PC-3 (cell line): ENCODE measurements around the gene BCCIP.

Experiments
- EZH2 ChIP-seq: fragments of 300-600 bp; sonication (generic); IDR thresholded peaks from one replicate; pipeline ENCODE4 v1.6.1; 2017; ENCODE audit warnings: antibody characterized with exemption, mild to moderate bottlenecking, low read length; ENCODE audit not compliant: unreplicated experiment
- TF ChIP-seq, protein P1 (sequence below): fragments of 300-600 bp; sonication (generic); conservative IDR thresholded peaks from 2 replicates; pipeline ENCODE4 v1.5.1; 2017; ENCODE audit warnings: antibody characterized with exemption, low read depth, mild to moderate bottlenecking, low read length

DNA sequence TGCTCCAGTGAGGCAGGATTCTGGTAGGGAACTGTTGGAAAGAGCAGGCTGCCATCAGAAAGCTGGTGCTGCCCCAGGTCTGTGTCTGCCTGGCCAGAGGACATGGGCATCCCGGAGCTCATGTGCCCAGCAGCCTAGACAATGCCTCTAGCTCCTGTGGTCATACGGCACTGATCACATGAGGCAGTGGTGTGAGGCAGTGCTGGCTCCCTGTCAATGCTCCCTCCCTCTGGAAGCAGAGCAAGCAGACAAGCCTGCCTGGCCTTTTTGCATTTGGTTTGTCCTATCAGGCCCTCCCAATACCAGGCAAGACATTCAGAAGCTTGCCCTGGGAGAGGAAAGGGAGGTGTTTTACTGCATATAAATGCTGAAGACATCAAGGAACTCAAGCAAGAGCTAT, 28.2 kb upstream of the BCCIP start:
- TF ChIP-seq, protein P1, sequence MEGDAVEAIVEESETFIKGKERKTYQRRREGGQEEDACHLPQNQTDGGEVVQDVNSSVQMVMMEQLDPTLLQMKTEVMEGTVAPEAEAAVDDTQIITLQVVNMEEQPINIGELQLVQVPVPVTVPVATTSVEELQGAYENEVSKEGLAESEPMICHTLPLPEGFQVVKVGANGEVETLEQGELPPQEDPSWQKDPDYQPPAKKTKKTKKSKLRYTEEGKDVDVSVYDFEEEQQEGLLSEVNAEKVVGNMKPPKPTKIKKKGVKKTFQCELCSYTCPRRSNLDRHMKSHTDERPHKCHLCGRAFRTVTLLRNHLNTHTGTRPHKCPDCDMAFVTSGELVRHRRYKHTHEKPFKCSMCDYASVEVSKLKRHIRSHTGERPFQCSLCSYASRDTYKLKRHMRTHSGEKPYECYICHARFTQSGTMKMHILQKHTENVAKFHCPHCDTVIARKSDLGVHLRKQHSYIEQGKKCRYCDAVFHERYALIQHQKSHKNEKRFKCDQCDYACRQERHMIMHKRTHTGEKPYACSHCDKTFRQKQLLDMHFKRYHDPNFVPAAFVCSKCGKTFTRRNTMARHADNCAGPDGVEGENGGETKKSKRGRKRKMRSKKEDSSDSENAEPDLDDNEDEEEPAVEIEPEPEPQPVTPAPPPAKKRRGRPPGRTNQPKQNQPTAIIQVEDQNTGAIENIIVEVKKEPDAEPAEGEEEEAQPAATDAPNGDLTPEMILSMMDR, result no peak
- no peak for TF ChIP-seq EZH2
